GM12878 (cell line): Measurements from ENCODE around the gene GRPEL2. TPM values are rescaled to one million over a fixed set of nuclear protein-coding genes. Genes with fewer than 3 reads are reported as not detected.

Experiments used
- ATAC-seq: fragments of 200-7000 bp; cut with Tn5 transposase; 3 replicates; pipeline ENCODE4 v1.9.1; 2020; ENCODE audit warnings: mild to moderate bottlenecking, moderate library complexity
- BruUV-seq: library from RNA; stranded (reverse); fragments of 400-500 nt; replicated peaks from 2 replicates; lab custom pipeline; 2021; lab: Mats Ljungman, UMichigan
- CTCF ChIA-PET: fragments of 300-600 bp; sonication (Branson Sonifier 250); formaldehyde crosslinking; extraction: SDS; loops from one replicate; lab custom pipeline; 2021; ENCODE audit warnings: inconsistent platforms; lab: Yijun Ruan, JAX
- POLR2A ChIA-PET: fragments of 350-600 bp; formaldehyde crosslinking; extraction: SDS; loops from one replicate; lab custom pipeline; 2021; ENCODE audit warnings: inconsistent platforms; lab: Charles Lee
- RAD21 ChIA-PET: fragments of 300-600 bp; sonication (Branson Sonifier 250); formaldehyde crosslinking; loops from one replicate; lab custom pipeline; 2023; ENCODE audit warnings: antibody characterized with exemption; ENCODE audit not compliant: unreplicated experiment; lab: Charles Lee
- SMC1A ChIA-PET: fragments of 300-600 bp; sonication (Branson Sonifier 250); formaldehyde crosslinking; loops from one replicate; lab custom pipeline; 2023; ENCODE audit not compliant: unreplicated experiment, uncharacterized antibody; lab: Charles Lee
- DNase-seq: peaks from one replicate; pipeline ENCODE4 v3.0.0-alpha.2; 2011; ENCODE audit warnings: low read depth, low spot score
- FAIRE-seq: peaks from 3 replicates; lab custom pipeline; 2011; peaks lifted over from hg19 to GRCh38; lab: Jason Lieb, UNC
- H2AFZ ChIP-seq: 2 replicates; pipeline ENCODE4 v1.6.0; 2011; ENCODE audit warnings: low read depth, low read length, control low read depth; ENCODE audit not compliant: control insufficient read depth
- H3K27ac ChIP-seq: 2 replicates; pipeline ENCODE4 v1.5.1; 2011; ENCODE audit warnings: control low read depth; ENCODE audit not compliant: control insufficient read depth, insufficient read depth
- H3K27me3 ChIP-seq, 2 experiments: replicated peaks in 1 of 2; 2 replicates each; pipeline versions ENCODE4 v1.6.0 to v1.6.1; 2011; ENCODE audit warnings: low read length in 1 of 2; ENCODE audit not compliant: control insufficient read depth in 2 of 2, insufficient read depth in 2 of 2
- H3K36me3 ChIP-seq, 2 experiments: 2 replicates each; pipeline ENCODE4 v1.5.1; 2011; ENCODE audit warnings: low read length in 1 of 2; ENCODE audit not compliant: control insufficient read depth in 2 of 2, insufficient read depth in 2 of 2
- H3K4me1 ChIP-seq: 2 replicates; pipeline ENCODE4 v1.6.1; 2011; ENCODE audit warnings: mild to moderate bottlenecking, low read length, moderate library complexity, mixed read lengths; ENCODE audit not compliant: control insufficient read depth, insufficient read depth
- H3K4me2 ChIP-seq: 2 replicates; pipeline ENCODE4 v1.6.0; 2011; ENCODE audit warnings: control low read depth; ENCODE audit not compliant: control insufficient read depth, insufficient read depth
- H3K4me3 ChIP-seq: fragments of 200-600 bp; sonication (generic); 2 replicates; pipeline ENCODE4 v1.5.1; 2016
- H3K79me2 ChIP-seq: 2 replicates; pipeline ENCODE4 v1.6.0; 2011; ENCODE audit warnings: low read length; ENCODE audit not compliant: control insufficient read depth, insufficient read depth
- H3K9ac ChIP-seq: 2 replicates; pipeline ENCODE4 v1.8.0; 2011; ENCODE audit warnings: low read length, control low read depth, mixed read lengths; ENCODE audit not compliant: control insufficient read depth, insufficient read depth
- H3K9me3 ChIP-seq: replicated peaks from 3 replicates; pipeline ENCODE4 v1.5.1; 2011; ENCODE audit warnings: mild to moderate bottlenecking, low read length; ENCODE audit not compliant: control insufficient read depth, insufficient read depth
- H4K20me1 ChIP-seq: 2 replicates; pipeline ENCODE4 v1.6.0; 2011; ENCODE audit not compliant: control insufficient read depth, insufficient read depth
- CEBPB ChIP-seq, 2 experiments: fragments of 150-350 bp in 1 of 2; IDR thresholded peaks; 2 replicates each; pipeline ENCODE4 v1.6.1; 2012 to 2014; ENCODE audit warnings: low read depth in 2 of 2, low read length in 2 of 2, borderline replicate concordance in 1 of 2, inconsistent platforms in 1 of 2
- CREB1 ChIP-seq: IDR thresholded peaks from 2 replicates; pipeline ENCODE4 v1.6.1; 2012; ENCODE audit warnings: low read depth, mild to moderate bottlenecking, inconsistent platforms
- HDAC2 ChIP-seq: fragments of 200-600 bp; sonication (generic); IDR thresholded peaks from 2 replicates; pipeline ENCODE4 v1.6.1; 2017
- IRF4 ChIP-seq: IDR thresholded peaks from 2 replicates; pipeline ENCODE4 v1.6.1; 2011; ENCODE audit warnings: low read depth, low read length
- IRF5 ChIP-seq: fragments of 450-650 bp; IDR thresholded peaks from 2 replicates; pipeline ENCODE4 v1.6.1; 2017; ENCODE audit warnings: borderline replicate concordance
- PBX3 ChIP-seq: IDR thresholded peaks from 2 replicates; pipeline ENCODE4 v1.6.1; 2011; ENCODE audit warnings: mild to moderate bottlenecking, low read depth, low read length, moderate library complexity; ENCODE audit not compliant: insufficient replicate concordance
- POLR2AphosphoS5 ChIP-seq: IDR thresholded peaks from 2 replicates; pipeline ENCODE4 v1.6.1; 2011; ENCODE audit warnings: mild to moderate bottlenecking, low read length, inconsistent platforms
- SIN3A ChIP-seq: IDR thresholded peaks from 2 replicates; pipeline ENCODE4 v1.6.1; 2012; ENCODE audit warnings: low read depth, low read length, improper control_type of control experiment
- SMC3 ChIP-seq: IDR thresholded peaks from 2 replicates; pipeline ENCODE4 v1.6.1; 2011; ENCODE audit warnings: low read length, improper control_type of control experiment, borderline replicate concordance
- SREBF1 ChIP-seq: IDR thresholded peaks from 2 replicates; pipeline ENCODE4 v1.6.1; 2012; ENCODE audit warnings: mild to moderate bottlenecking, low read length
- ZNF384 ChIP-seq: IDR thresholded peaks from 2 replicates; pipeline ENCODE4 v1.6.1; 2012; ENCODE audit warnings: low read depth, mild to moderate bottlenecking, low read length, improper control_type of control experiment, borderline replicate concordance
- WGBS: methylation state at CpG from one replicate; pipeline ENCODE4 v1.1.6; 2016; ENCODE audit warnings: low lambda C conversion rate; ENCODE audit not compliant: insufficient replicate concordance, insufficient coverage; ENCODE audit errors: missing lambda C conversion rate; 5-methylcytosine and 5-hydroxymethylcytosine counted together
- in situ Hi-C: fragments of 300-500 bp; cut with MboI; formaldehyde crosslinking; loops from 9 replicates; pipeline ENCODE4 v1.14.3; 2018; ENCODE audit warnings: mixed read lengths
- intact Hi-C: fragments of 100-400 bp; cut with micrococcal nuclease; formaldehyde crosslinking; loops from one replicate; pipeline ENCODE4 v1.14.2; 2022; ENCODE audit not compliant: unreplicated experiment
- polyA plus RNA-seq, 11 experiments: library from polyadenylated mRNA; depleted of rRNA in 4 of 11; unstranded in 6 of 11; stranded (reverse) in 5 of 11; fragments of >200 nt; fragmentation: Nextera tagmentation in 4 of 11; fragmentation: Illumina TruSeq in 1 of 11; extraction: Ambion mirVana in 4 of 11; extraction: Trizol in 1 of 11; gene quantifications; 1 replicate in 1 of 11; 2 replicates in 10 of 11; pipeline versions ENCODE4 v1.2.1 to v1.2.3, GENCODE V29; 2011 to 2016; ENCODE audit warnings: inconsistent platforms in 2 of 11, missing spikeins in 2 of 11, low read depth in 1 of 11
- total RNA-seq, 4 experiments: library from RNA; depleted of rRNA in 3 of 4; stranded (reverse); fragments of >200 nt in 3 of 4; fragmentation: Illumina TruSeq in 1 of 4; extraction: Trizol in 1 of 4; gene quantifications; 2 replicates each; pipeline versions ENCODE4 v1.2.1 to v1.2.3, GENCODE V29; 2013 to 2021
- TF ChIP-seq, protein P1 (sequence below): IDR thresholded peaks from 2 replicates; pipeline ENCODE4 v1.6.1; 2012; ENCODE audit warnings: low read length, inconsistent platforms

The GRPEL2 gene
- total and polyA plus RNA-seq, 10 of the 15 experiments (the other 5 are each of a cell fraction or from before 2014, with no cell fraction given) = 4.4 to 20.2 (median 14.1) TPM

DNA sequence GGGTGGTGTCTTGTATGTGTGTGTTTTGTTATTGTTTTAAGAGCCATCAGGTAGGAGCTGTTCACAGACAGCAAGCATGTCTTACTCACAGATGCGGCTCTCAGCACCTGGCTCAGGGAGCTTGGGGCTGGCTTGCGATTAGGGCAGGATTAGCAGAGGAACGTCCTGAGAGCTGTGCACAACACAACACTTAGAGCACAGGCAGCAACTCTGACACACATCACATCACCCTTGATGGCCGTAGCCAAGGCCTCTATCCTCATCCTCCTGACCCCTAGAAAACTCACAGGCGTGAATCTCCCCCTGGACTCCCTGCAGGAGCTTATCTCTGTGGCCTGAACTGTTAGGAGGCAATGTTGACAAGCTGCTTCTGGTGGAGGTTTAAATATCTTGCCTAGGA is 40.9 kb downstream of the GRPEL2 start:
- ChIA-PET CTCF (interaction anchor here (0.7 to 12.8 kb wide), 8 partner anchors 13 to 364 kb away, joined by 3 to 137 read pairs (median 4); no protein-coding TSS in a partner anchor), POLR2A (interaction anchor here (1.4 kb wide), 1 partner anchor 223 kb away, joined by 3 read pairs; no protein-coding TSS in a partner anchor)

More for the DNA sequence above, 40.9 kb downstream of the GRPEL2 start:
- BruUV-seq = no TSS peak
- no peaks in the 10 kb centered on the region for H3K36me3 ChIP-seq
- FAIRE-seq (no peak), DNase-seq (no peak), ATAC-seq (no peak)
- no peaks in the 10 kb centered on the region for H3K79me2 ChIP-seq
- intact Hi-C loops (no loop called here), in situ Hi-C loops (no loop called here)
- peaks cover 0 to 2% of the 10 kb centered on the region in 2 experiments; a peak in 2 of 4 replicates for H3K27me3 ChIP-seq
- H3K4me3 ChIP-seq = no peak overlapping the region
- H3K4me1 ChIP-seq = no peaks in the 10 kb centered on the region
- H3K9me3 ChIP-seq = no peaks in the 10 kb centered on the region
- SMC1A ChIA-PET = interaction anchor here (1.1 kb wide), 1 partner anchor 20 kb away, joined by 4 read pairs; no protein-coding TSS in a partner anchor
- no peaks in the 10 kb centered on the region for H4K20me1 ChIP-seq
- H3K27ac ChIP-seq = no peak overlapping the region
- no peak overlapping the region for H3K4me2 ChIP-seq
- WGBS = 40% methylated on average over 5 of the region's 5 CpGs
- H2AFZ ChIP-seq = no peak overlapping the region
- RAD21 ChIA-PET = interaction anchor here (1.3 to 1.7 kb wide), 2 partner anchors 69 to 177 kb away, joined by 4 read pairs; no protein-coding TSS in a partner anchor
- TF ChIP-seq SREBF1 (no peak), SMC3 (no peak), PBX3 (no peak), POLR2AphosphoS5 (no peak), IRF5 (no peak), ZNF384 (no peak), CREB1 (no peak), SIN3A (no peak), IRF4 (no peak), CEBPB (IDR thresholded peaks at IDR 0.05; ENCODE audit: borderline replicate concordance in 1 of 2, low read depth in 2 of 2, low read length in 2 of 2) (no peak), HDAC2 (no peak)
- TF ChIP-seq, protein P1, sequence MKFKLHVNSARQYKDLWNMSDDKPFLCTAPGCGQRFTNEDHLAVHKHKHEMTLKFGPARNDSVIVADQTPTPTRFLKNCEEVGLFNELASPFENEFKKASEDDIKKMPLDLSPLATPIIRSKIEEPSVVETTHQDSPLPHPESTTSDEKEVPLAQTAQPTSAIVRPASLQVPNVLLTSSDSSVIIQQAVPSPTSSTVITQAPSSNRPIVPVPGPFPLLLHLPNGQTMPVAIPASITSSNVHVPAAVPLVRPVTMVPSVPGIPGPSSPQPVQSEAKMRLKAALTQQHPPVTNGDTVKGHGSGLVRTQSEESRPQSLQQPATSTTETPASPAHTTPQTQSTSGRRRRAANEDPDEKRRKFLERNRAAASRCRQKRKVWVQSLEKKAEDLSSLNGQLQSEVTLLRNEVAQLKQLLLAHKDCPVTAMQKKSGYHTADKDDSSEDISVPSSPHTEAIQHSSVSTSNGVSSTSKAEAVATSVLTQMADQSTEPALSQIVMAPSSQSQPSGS = no peak
- no peak overlapping the region for H3K9ac ChIP-seq
